GM12891 (cell line): ENCODE data around the gene YPEL2.

Source experiments
- POLR2A ChIP-seq: IDR thresholded peaks from 2 replicates; pipeline ENCODE4 v1.6.1; 2011; ENCODE audit warnings: low read depth, low read length, control low read depth
- POLR2AphosphoS5 ChIP-seq: IDR thresholded peaks from 2 replicates; pipeline ENCODE4 v1.6.1; 2011; ENCODE audit warnings: low read depth, low read length, control low read depth
- POU2F2 ChIP-seq: IDR thresholded peaks from 2 replicates; pipeline ENCODE4 v1.6.1; 2011; ENCODE audit warnings: low read depth, mild to moderate bottlenecking, control low read depth, low read length, moderate library complexity
- SPI1 ChIP-seq: IDR thresholded peaks from 2 replicates; pipeline ENCODE4 v1.6.1; 2011; ENCODE audit warnings: low read depth, low read length, control low read depth
- TAF1 ChIP-seq: IDR thresholded peaks from 2 replicates; pipeline ENCODE4 v1.6.1; 2011; ENCODE audit warnings: low read depth, low read length, control low read depth

DNA sequence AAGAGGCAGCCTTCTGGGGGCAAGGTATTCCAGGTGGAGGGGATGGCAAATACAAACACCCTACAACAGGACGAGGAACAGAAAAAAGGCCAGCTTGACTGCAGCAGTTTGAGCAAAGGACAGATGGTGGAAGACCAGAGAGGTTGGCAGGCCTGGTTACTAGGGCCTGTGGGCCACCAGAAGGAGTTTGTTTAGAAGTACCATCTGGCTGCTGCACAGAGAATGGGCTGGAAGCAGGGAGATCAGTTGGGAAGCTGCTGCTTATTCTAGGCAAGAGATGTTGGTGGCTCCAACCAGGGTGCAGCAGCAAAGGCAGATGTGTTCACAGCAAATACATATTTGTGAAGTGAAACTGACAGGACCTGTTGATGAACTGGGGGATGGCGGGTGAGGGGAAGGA, 2.9 kb upstream of the YPEL2 start:
- TF ChIP-seq POLR2A = no peak
- TF ChIP-seq POLR2AphosphoS5 = no peak
- no peak for TF ChIP-seq POU2F2
- no peak for TF ChIP-seq SPI1
- no peak for TF ChIP-seq TAF1
